Ovary (tissue), 9 donors: ENCODE data around the gene RSAD1. TPM values are rescaled to one million over a fixed set of nuclear protein-coding genes. Genes with fewer than 3 reads are reported as not detected.

Experiments
- DNase-seq, 5 donors: peaks; one replicate each; pipeline ENCODE4 v3.0.0-alpha.2; 2019 to 2020
- H3K27ac ChIP-seq, 2 donors: fragments of 200-600 bp; one replicate each; pipeline versions ENCODE4 v1.5.1 to v1.8.0; 2019 to 2022
- H3K27me3 ChIP-seq: fragments of 200-600 bp; one replicate; pipeline ENCODE4 v1.8.0; 2022
- H3K36me3 ChIP-seq: fragments of 200-600 bp; sonication (generic); one replicate; pipeline ENCODE4 v1.5.1; 2019
- H3K4me1 ChIP-seq: one replicate; pipeline ENCODE4 v1.8.1; 2013; ENCODE audit warnings: mild to moderate bottlenecking, moderate library complexity; ENCODE audit not compliant: insufficient read depth
- H3K4me3 ChIP-seq: fragments of 200-600 bp; sonication (generic); one replicate; pipeline ENCODE4 v1.5.1; 2017
- H3K9me3 ChIP-seq, 2 donors: fragments of 200-600 bp in 1 of 2; sonication (generic) in 1 of 2; one replicate each; pipeline versions ENCODE4 v1.5.1 to v1.8.1; 2013 to 2019; ENCODE audit warnings: mild to moderate bottlenecking in 1 of 2, moderate library complexity in 1 of 2
- CTCF ChIP-seq, 3 donors: fragments of 450-650 bp in 2 of 3; fragments of 200-600 bp in 1 of 3; IDR thresholded peaks; one replicate each; pipeline versions ENCODE4 v1.5.1 to v1.8.0; 2016 to 2022; ENCODE audit warnings: antibody characterized with exemption in 3 of 3, mild to moderate bottlenecking in 1 of 3
- EP300 ChIP-seq: sonication (generic); formaldehyde crosslinking; IDR thresholded peaks from one replicate; pipeline ENCODE4 v1.6.1; 2017; ENCODE audit warnings: antibody characterized with exemption
- POLR2A ChIP-seq: fragments of 450-650 bp; IDR thresholded peaks from one replicate; pipeline ENCODE4 v1.6.1; 2017; ENCODE audit warnings: antibody characterized with exemption, mild to moderate bottlenecking, moderate library complexity
- WGBS, 3 donors: extraction: QIAGEN DNeasy Blood & Tissue Kit in 1 of 3; methylation state at CpG; one replicate each; pipeline versions ENCODE4 v1.1.5 to v1.1.7; 2013 to 2017; 5-methylcytosine and 5-hydroxymethylcytosine counted together
- intact Hi-C, 4 donors: fragments of 100-400 bp; cut with DNase I; formaldehyde crosslinking; loops; one replicate each; pipeline versions ENCODE4 v1.11.0 to v1.15.1; 2022 to 2023
- polyA plus RNA-seq, 2 donors: library from polyadenylated mRNA; stranded (reverse); fragments of 200-250 nt in 1 of 2; fragments of 350-450 nt in 1 of 2; fragmentation: Illumina TruSeq in 1 of 2; extraction: RNeasy Lipid Tissue Mini Kit (QIAGEN cat#74804) in 1 of 2; gene quantifications; one replicate each; pipeline ENCODE4 v1.2.3, GENCODE V29; 2013 to 2014
- total RNA-seq, 7 donors: library from RNA; depleted of rRNA in 2 of 7; stranded (reverse); fragments of >200 nt in 2 of 7; fragmentation: NEBNext Ultra II Directional in 3 of 7; extraction: Animal tissue kit (Norgen Biotek cat#: 25700) in 3 of 7; gene quantifications; one replicate each; pipeline versions ENCODE4 v1.1.0 to v1.2.4, GENCODE V29; 2016 to 2023
- donor health status: DM: no; HTN: no; CAD: no; lungs with moderate emphysema.
- donor health status: DM: no; HTN: no; CAD: no.
- donor health status: Bipolar disorder and iron deficiency.
- donor health status: DM: yes; HTN: yes; CAD: no.
- donor health status: DM: no; HTN: no; CAD: no.
- donor health status: DM: yes; HTN: yes; CAD: no.

The RSAD1 gene
- total and polyA plus RNA-seq, 9 donors: 21.2 to 48.0 (median 34.6) TPM

- intact Hi-C loops: loop anchor here (5.0 to 10.0 kb wide), 8 partner anchors 52 to 362 kb away; partner anchors contain the start of genes EPN3 (in 2 of the 4), SPATA20 (in 2 of the 4) and ABCC3 (in 1 of the 4)
- no peaks in the 10 kb centered on the region for H3K27me3 ChIP-seq
- 68 to 85% (median 83%) methylated on average over 5 of the region's 5 CpGs for WGBS, 3 donors
- TF ChIP-seq EP300 (no peak), POLR2A (no peak)
- no peaks in the 10 kb centered on the region for H3K36me3 ChIP-seq
- peaks cover 6% of the 10 kb centered on the region for H3K4me1 ChIP-seq
- DNase-seq: peak in 1 of 5 donors; percentile 37
- H3K27ac ChIP-seq: peak overlapping the region in 1 of 2 donors; percentile 51
- no peaks in the 10 kb centered on the region for H3K9me3 ChIP-seq
- H3K4me3 ChIP-seq: no peak overlapping the region
These were observed 4.6 kb downstream of the RSAD1 start for GRCh38 chr17:50483266-50483665.

- intact Hi-C loops: loop anchor here (5.0 to 10.0 kb wide), 8 partner anchors 50 to 360 kb away; partner anchors contain the start of genes EPN3 (in 2 of the 4), SPATA20 (in 2 of the 4) and ABCC3 (in 1 of the 4)
- no peak for DNase-seq
- H3K9me3 ChIP-seq: no peaks in the 10 kb centered on the region
- peaks cover 4% of the 10 kb centered on the region for H3K4me1 ChIP-seq
- H3K36me3 ChIP-seq: no peaks in the 10 kb centered on the region
- TF ChIP-seq POLR2A: no peak
- TF ChIP-seq EP300: no peak
- TF ChIP-seq CTCF (IDR thresholded peaks at IDR 0.05): no peak
- WGBS, 3 donors: 92 to 95% (median 93%) methylated on average over 11 of the region's 11 CpGs
- no peak overlapping the region for H3K27ac ChIP-seq
- H3K4me3 ChIP-seq: no peak overlapping the region
- no peaks in the 10 kb centered on the region for H3K27me3 ChIP-seq
These were observed 5.9 kb downstream of the RSAD1 start for GRCh38 chr17:50484386-50485155.

- TF ChIP-seq EP300 (no peak), POLR2A (no peak), CTCF (IDR thresholded peaks at IDR 0.05) (no peak)
- Histone ChIP-seq H3K27me3 (no peaks in the 10 kb centered on the region), H3K27ac (no peak overlapping the region), H3K9me3 (no peaks in the 10 kb centered on the region), H3K36me3 (no peaks in the 10 kb centered on the region), H3K4me1 (no peaks in the 10 kb centered on the region), H3K4me3 (no peak overlapping the region)
- 84 to 86% (median 85%) methylated on average over 17 of the region's 17 CpGs for WGBS, 3 donors
- intact Hi-C loops: loop anchor here (10.0 kb wide), 5 partner anchors 47 to 357 kb away; partner anchors contain the start of gene EPN3 (in 2 of the 4)
- DNase-seq: no peak
These were observed 8.8 kb downstream of the RSAD1 start for GRCh38 chr17:50487213-50488096.

- H3K36me3 ChIP-seq: no peaks in the 10 kb centered on the region
- H3K27ac ChIP-seq: no peak overlapping the region
- H3K9me3 ChIP-seq: no peaks in the 10 kb centered on the region
- WGBS, 3 donors: 81 to 85% (median 84%) methylated on average over 2 of the region's 2 CpGs
- intact Hi-C loops: loop anchor here (10.0 kb wide), 5 partner anchors 46 to 356 kb away; partner anchors contain the start of gene EPN3 (in 2 of the 4)
- no peaks in the 10 kb centered on the region for H3K27me3 ChIP-seq
- H3K4me1 ChIP-seq: no peaks in the 10 kb centered on the region
- TF ChIP-seq POLR2A (no peak), CTCF (IDR thresholded peaks at IDR 0.05) (no peak), EP300 (no peak)
- DNase-seq: no peak
- no peak overlapping the region for H3K4me3 ChIP-seq
These were observed 10.2 kb downstream of the RSAD1 start for GRCh38 chr17:50488880-50489279.
